H4 (cell line): Measurements from ENCODE around the gene CCL7. TPM values are rescaled to one million over a fixed set of nuclear protein-coding genes. Genes with fewer than 3 reads are reported as not detected.

ENCODE experiments used
- DNase-seq: peaks from one replicate; pipeline ENCODE4 v3.0.0-alpha.2; 2015; ENCODE audit warnings: low spot score
- total RNA-seq: library from RNA; depleted of rRNA; stranded (reverse); fragments of >200 nt; shearing (Covaris generic); gene quantifications from 2 replicates; pipeline ENCODE4 v1.2.3, GENCODE V29; 2014

CCL7 gene
- total RNA-seq, 1 experiment from 2014 or later: not detected

GRCh38 chr17:34246881-34247280, 23.1 kb upstream of the CCL7 start:
- no peak for DNase-seq

GRCh38 chr17:34248511-34249024, 21.5 kb upstream of the CCL7 start:
- no peak for DNase-seq

- no peak for DNase-seq
Observed at GRCh38 chr17:34249061-34249460, 21.0 kb upstream of the CCL7 start.

- DNase-seq: no peak
Observed at GRCh38 chr17:34249478-34249877, 20.5 kb upstream of the CCL7 start.

- DNase-seq: no peak
Observed at GRCh38 chr17:34251186-34251585, 18.8 kb upstream of the CCL7 start.

- DNase-seq: no peak
Observed at GRCh38 chr17:34252095-34252443, 18.0 kb upstream of the CCL7 start.

GRCh38 chr17:34252444-34253138, 17.4 kb upstream of the CCL7 start:
- peak; percentile 78 for DNase-seq

GRCh38 chr17:34253139-34253525, 16.9 kb upstream of the CCL7 start:
- DNase-seq: no peak

- DNase-seq: no peak
Observed at GRCh38 chr17:34254146-34254545, 15.9 kb upstream of the CCL7 start.

- DNase-seq: peak; percentile 92
Observed at GRCh38 chr17:34254651-34255380, 15.2 kb upstream of the CCL7 start, which contains the start of gene CCL2. Gene CCL2 (plus strand): TSS chr17:34255285. CDS start chr17:34255350, 65 bp downstream.

- no peak for DNase-seq
Observed at GRCh38 chr17:34255381-34255732, 14.7 kb upstream of the CCL7 start.

GRCh38 chr17:34255841-34256240, 14.2 kb upstream of the CCL7 start:
- DNase-seq: no peak

- DNase-seq: no peak
Observed at GRCh38 chr17:34257299-34257985, 12.6 kb upstream of the CCL7 start.

GRCh38 chr17:34257986-34258326, 12.1 kb upstream of the CCL7 start:
- DNase-seq: no peak

GRCh38 chr17:34259146-34259545, 10.9 kb upstream of the CCL7 start:
- no peak for DNase-seq

GRCh38 chr17:34260861-34261260, 9.2 kb upstream of the CCL7 start:
- no peak for DNase-seq

GRCh38 chr17:34261568-34262337, 8.3 kb upstream of the CCL7 start:
- DNase-seq: no peak

GRCh38 chr17:34265711-34266110, 4.3 kb upstream of the CCL7 start:
- DNase-seq: no peak

GRCh38 chr17:34275881-34276280, 5.9 kb downstream of the CCL7 start:
- peak; percentile 92 for DNase-seq

GRCh38 chr17:34276826-34277225, 6.8 kb downstream of the CCL7 start:
- no peak for DNase-seq

- no peak for DNase-seq
Observed at GRCh38 chr17:34283571-34283970, 13.6 kb downstream of the CCL7 start.

- DNase-seq: no peak
Observed at GRCh38 chr17:34285286-34285792, 15.3 kb downstream of the CCL7 start, which contains the start of gene CCL11. Gene CCL11 (plus strand): TSS chr17:34285742. CDS start chr17:34285809, 67 bp downstream.
